ENCODE data around the gene MOG. TPM values are rescaled to one million over a fixed set of nuclear protein-coding genes. Genes with fewer than 3 reads are reported as not detected.

Gene MOG
- polyA plus RNA-seq, 3 donors = not detected

- H3K4me3 Mint-ChIP-seq = no peak overlapping the region
- TF ChIP-seq CTCF (IDR thresholded peaks at IDR 0.05) = no peak
- no peaks in the 10 kb centered on the region for H3K79me2 ChIP-seq (ENCODE audit: insufficient read depth, low read length)
- no peaks in the 10 kb centered on the region for H3K36me3 Mint-ChIP-seq
- DNase-seq = no peak
- H3K27ac ChIP-seq (ENCODE audit: low read depth in 1 of 2, low read length in 2 of 2) = no peak overlapping the region
- WGBS (ENCODE audit: insufficient coverage) = no CpG with 5 or more reads among the region's 1 CpG
- no peak overlapping the region for H3K4me2 ChIP-seq (replicated peaks; ENCODE audit: extremely low read depth, low read length, poor library complexity, severe bottlenecking)
- peaks cover 10 to 38% (median 23%) of the 10 kb centered on the region in 3 donors for H3K27me3 Mint-ChIP-seq (ENCODE audit: low read depth in 3 of 3)
- no peaks in the 10 kb centered on the region for H3K4me1 ChIP-seq (ENCODE audit: control insufficient read depth in 1 of 2, insufficient read depth in 2 of 2, low read length in 2 of 2)
- H3K4me1 Mint-ChIP-seq = peaks cover 2% of the 10 kb centered on the region
- no peaks in the 10 kb centered on the region for H3K9me3 ChIP-seq (replicated peaks in 1 of 2; ENCODE audit: control insufficient read depth in 1 of 2, insufficient read depth in 1 of 2, low read length in 2 of 2)
- peaks cover 0 to 7% of the 10 kb centered on the region in 2 donors for H3K27me3 ChIP-seq (ENCODE audit: control insufficient read depth in 2 of 2, insufficient read depth in 2 of 2, low read length in 2 of 2)
- H3K27ac Mint-ChIP-seq = no peak overlapping the region
- no peak overlapping the region for H2AFZ ChIP-seq (ENCODE audit: insufficient read depth, low read depth, low read length, poor library complexity, severe bottlenecking)
- no peaks in the 10 kb centered on the region for H3K9me3 Mint-ChIP-seq
- H3K36me3 ChIP-seq (replicated peaks in 1 of 2; ENCODE audit: control insufficient read depth in 1 of 2, insufficient read depth in 2 of 2, low read length in 2 of 2) = no peaks in the 10 kb centered on the region
- intact Hi-C loops (cut with micrococcal nuclease) = no loop called here
- H4K20me1 ChIP-seq (ENCODE audit: insufficient read depth, low read length) = no peaks in the 10 kb centered on the region
- no peak overlapping the region for H3K4me3 ChIP-seq (replicated peaks in 1 of 3; ENCODE audit: low read depth in 2 of 3, low read length in 3 of 3)
- no peak overlapping the region for H3K9ac ChIP-seq (ENCODE audit: insufficient read depth, low read length, poor library complexity, severe bottlenecking)
Measured at GRCh38 chr6:29666826-29667130, 9.9 kb downstream of the MOG start.

- intact Hi-C loops (cut with micrococcal nuclease) = no loop called here
- no peak overlapping the region for H3K4me3 Mint-ChIP-seq
- 92% methylated on average over 4 of the region's 5 CpGs for WGBS (ENCODE audit: insufficient coverage)
- Histone ChIP-seq H3K79me2 (ENCODE audit: insufficient read depth, low read length) (no peaks in the 10 kb centered on the region), H3K4me1 (ENCODE audit: control insufficient read depth in 1 of 2, insufficient read depth in 2 of 2, low read length in 2 of 2) (no peaks in the 10 kb centered on the region), H3K4me2 (replicated peaks; ENCODE audit: extremely low read depth, low read length, poor library complexity, severe bottlenecking) (no peak overlapping the region), H3K4me3 (replicated peaks in 1 of 3; ENCODE audit: low read depth in 2 of 3, low read length in 3 of 3) (no peak overlapping the region), H3K36me3 (replicated peaks in 1 of 2; ENCODE audit: control insufficient read depth in 1 of 2, insufficient read depth in 2 of 2, low read length in 2 of 2) (no peaks in the 10 kb centered on the region), H3K27ac (ENCODE audit: low read depth in 1 of 2, low read length in 2 of 2) (no peak overlapping the region), H3K27me3 (ENCODE audit: control insufficient read depth in 2 of 2, insufficient read depth in 2 of 2, low read length in 2 of 2) (peaks cover 0 to 4% of the 10 kb centered on the region in 2 donors), H2AFZ (ENCODE audit: insufficient read depth, low read depth, low read length, poor library complexity, severe bottlenecking) (no peak overlapping the region), H4K20me1 (ENCODE audit: insufficient read depth, low read length) (no peaks in the 10 kb centered on the region), H3K9me3 (replicated peaks in 1 of 2; ENCODE audit: control insufficient read depth in 1 of 2, insufficient read depth in 1 of 2, low read length in 2 of 2) (no peaks in the 10 kb centered on the region), H3K9ac (ENCODE audit: insufficient read depth, low read length, poor library complexity, severe bottlenecking) (no peak overlapping the region)
- H3K27me3 Mint-ChIP-seq (ENCODE audit: low read depth in 3 of 3) = peaks cover 7 to 34% (median 20%) of the 10 kb centered on the region in 3 donors
- H3K27ac Mint-ChIP-seq = no peak overlapping the region
- peaks cover 2% of the 10 kb centered on the region for H3K4me1 Mint-ChIP-seq
- no peaks in the 10 kb centered on the region for H3K9me3 Mint-ChIP-seq
- no peaks in the 10 kb centered on the region for H3K36me3 Mint-ChIP-seq
- no peak for DNase-seq
- TF ChIP-seq CTCF (IDR thresholded peaks at IDR 0.05) = no peak
Measured at GRCh38 chr6:29667158-29667557, 10.3 kb downstream of the MOG start.
